ENCODE results near the gene THOC5. TPM values are rescaled to one million over a fixed set of nuclear protein-coding genes. Genes with fewer than 3 reads are reported as not detected.

THOC5 gene
- total RNA-seq, 2 donors from 2014 or later, result 19.9 to 33.5 TPM

DNA sequence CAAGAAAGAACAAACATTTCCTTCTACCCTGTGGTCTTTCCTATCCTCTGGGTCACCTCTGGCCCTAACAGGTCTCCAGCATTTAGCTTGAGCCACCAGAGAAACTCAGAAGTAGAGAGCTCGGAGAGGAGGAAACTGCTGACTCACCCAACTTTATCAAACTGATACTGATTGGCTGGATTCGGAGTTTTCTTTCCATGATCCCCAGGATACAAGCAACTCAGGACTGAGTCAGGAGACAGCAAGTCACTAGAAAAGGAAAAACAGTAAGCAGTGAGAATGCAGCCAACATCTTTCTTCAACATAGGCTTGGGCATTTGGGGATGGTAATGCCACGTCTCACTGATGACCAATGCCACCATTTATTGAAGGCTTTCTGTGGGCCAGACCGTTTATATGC, 32.7 kb downstream of the THOC5 start:
- Histone ChIP-seq H3K27ac (no peak overlapping the region), H3K4me1 (no peaks in the 10 kb centered on the region), H3K9me3 (no peaks in the 10 kb centered on the region), H3K36me3 (peaks cover 9% of the 10 kb centered on the region), H3K4me3 (no peak overlapping the region), H3K27me3 (no peaks in the 10 kb centered on the region), H3K9ac (ENCODE audit: low read depth in 2 of 2, low read length in 2 of 2) (no peak overlapping the region)
- TF ChIP-seq, protein P1, sequence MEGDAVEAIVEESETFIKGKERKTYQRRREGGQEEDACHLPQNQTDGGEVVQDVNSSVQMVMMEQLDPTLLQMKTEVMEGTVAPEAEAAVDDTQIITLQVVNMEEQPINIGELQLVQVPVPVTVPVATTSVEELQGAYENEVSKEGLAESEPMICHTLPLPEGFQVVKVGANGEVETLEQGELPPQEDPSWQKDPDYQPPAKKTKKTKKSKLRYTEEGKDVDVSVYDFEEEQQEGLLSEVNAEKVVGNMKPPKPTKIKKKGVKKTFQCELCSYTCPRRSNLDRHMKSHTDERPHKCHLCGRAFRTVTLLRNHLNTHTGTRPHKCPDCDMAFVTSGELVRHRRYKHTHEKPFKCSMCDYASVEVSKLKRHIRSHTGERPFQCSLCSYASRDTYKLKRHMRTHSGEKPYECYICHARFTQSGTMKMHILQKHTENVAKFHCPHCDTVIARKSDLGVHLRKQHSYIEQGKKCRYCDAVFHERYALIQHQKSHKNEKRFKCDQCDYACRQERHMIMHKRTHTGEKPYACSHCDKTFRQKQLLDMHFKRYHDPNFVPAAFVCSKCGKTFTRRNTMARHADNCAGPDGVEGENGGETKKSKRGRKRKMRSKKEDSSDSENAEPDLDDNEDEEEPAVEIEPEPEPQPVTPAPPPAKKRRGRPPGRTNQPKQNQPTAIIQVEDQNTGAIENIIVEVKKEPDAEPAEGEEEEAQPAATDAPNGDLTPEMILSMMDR (IDR thresholded peaks at IDR 0.05), result no peak
- intact Hi-C loops (cut with DNase I), result no loop called here
- DNase-seq, result no peak

DNA sequence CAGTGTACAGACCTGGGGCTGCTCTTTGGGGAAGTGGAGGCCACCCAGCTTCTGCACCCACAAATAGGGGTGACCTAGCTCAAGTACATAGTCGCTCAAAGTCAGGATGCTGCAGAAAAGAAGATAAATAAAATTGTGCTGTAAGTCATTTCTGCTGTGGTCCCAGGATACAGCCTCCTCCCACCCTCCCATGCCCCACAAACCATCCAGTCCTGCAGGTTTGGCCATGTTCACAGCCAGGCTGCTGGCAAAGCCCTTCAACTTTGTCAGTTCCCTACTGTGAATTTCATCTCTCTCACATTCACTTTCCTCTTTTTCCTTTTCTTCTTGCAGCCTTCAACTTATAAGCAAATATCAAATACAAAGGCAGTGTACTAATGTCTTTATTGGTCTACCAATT, 33.6 kb downstream of the THOC5 start:
- Histone ChIP-seq H3K36me3 (peaks cover 4% of the 10 kb centered on the region), H3K4me1 (no peaks in the 10 kb centered on the region), H3K27me3 (no peaks in the 10 kb centered on the region), H3K9me3 (no peaks in the 10 kb centered on the region), H3K9ac (ENCODE audit: low read depth in 2 of 2, low read length in 2 of 2) (no peak overlapping the region), H3K4me3 (no peak overlapping the region), H3K27ac (no peak overlapping the region)
- no peak for DNase-seq
- TF ChIP-seq, protein P1 (IDR thresholded peaks at IDR 0.05), result no peak
- intact Hi-C loops (cut with DNase I), result no loop called here

DNA sequence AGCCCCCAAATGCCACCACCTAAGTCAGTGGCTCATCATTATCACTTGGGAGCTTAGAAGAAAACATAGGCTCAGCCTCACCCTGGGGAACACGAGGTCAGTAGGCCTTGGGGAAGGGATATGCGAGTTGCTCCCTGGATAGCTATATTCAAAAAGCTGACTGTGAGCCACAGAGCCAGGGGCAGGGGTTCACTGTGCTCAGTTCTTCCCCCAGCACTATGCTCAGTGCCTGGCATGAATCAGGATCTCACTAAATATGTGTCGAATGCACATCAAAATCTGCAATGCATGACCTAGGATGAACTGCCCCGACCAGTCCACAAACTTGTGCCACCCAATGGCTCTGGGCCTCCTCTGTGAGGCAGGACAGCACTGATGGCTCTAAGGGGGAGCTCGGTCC, 35.1 kb downstream of the THOC5 start:
- no peaks in the 10 kb centered on the region for H3K4me1 ChIP-seq
- H3K27ac ChIP-seq, result no peak overlapping the region
- H3K9me3 ChIP-seq, result no peaks in the 10 kb centered on the region
- TF ChIP-seq, protein P1 (IDR thresholded peaks at IDR 0.05), result no peak
- intact Hi-C loops (cut with DNase I), result no loop called here
- DNase-seq, result no peak
- peaks cover 4% of the 10 kb centered on the region for H3K36me3 ChIP-seq
- H3K27me3 ChIP-seq, result no peaks in the 10 kb centered on the region
- H3K4me3 ChIP-seq, result no peak overlapping the region
- H3K9ac ChIP-seq (ENCODE audit: low read depth in 2 of 2, low read length in 2 of 2), result no peak overlapping the region

DNA sequence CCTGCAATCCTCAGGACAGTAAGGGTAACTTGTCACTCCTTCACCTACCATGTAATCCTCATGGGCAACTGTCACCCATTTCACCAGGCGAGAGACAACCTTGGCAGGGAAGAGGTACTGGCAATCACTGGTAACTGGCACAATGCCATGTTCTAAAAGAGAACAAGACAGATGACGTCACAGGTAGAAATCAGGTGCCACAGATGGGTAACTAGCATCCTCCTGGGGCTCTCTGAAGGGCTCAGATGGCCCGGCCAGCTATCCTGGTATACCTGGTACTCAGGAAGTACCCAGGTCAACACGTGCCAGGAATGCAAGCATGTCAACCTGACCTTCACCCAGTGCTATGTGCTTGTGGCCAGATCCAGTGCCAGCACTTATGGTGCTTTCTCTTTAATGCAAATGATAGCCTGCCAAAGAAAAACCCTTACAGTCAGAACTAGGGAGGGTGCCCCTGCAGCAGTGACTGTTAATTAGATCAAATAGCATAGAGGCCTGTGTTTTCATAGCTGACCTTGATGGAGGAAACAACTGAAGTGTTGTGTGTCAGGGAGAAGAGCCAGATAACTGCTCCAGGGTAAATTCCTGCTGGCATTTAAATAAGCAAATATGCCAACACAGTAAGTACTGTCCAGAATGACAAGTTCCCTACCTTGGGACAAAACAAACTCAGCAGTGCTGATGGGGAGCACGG, 36.2 kb downstream of the THOC5 start:
- peaks cover 4% of the 10 kb centered on the region for H3K36me3 ChIP-seq
- no peak overlapping the region for H3K9ac ChIP-seq (ENCODE audit: low read depth in 2 of 2, low read length in 2 of 2)
- intact Hi-C loops (cut with DNase I), result no loop called here
- no peaks in the 10 kb centered on the region for H3K27me3 ChIP-seq
- no peaks in the 10 kb centered on the region for H3K9me3 ChIP-seq
- no peaks in the 10 kb centered on the region for H3K4me1 ChIP-seq
- TF ChIP-seq, protein P1 (IDR thresholded peaks at IDR 0.05), result no peak
- no peak for DNase-seq
- no peak overlapping the region for H3K27ac ChIP-seq
- no peak overlapping the region for H3K4me3 ChIP-seq

DNA sequence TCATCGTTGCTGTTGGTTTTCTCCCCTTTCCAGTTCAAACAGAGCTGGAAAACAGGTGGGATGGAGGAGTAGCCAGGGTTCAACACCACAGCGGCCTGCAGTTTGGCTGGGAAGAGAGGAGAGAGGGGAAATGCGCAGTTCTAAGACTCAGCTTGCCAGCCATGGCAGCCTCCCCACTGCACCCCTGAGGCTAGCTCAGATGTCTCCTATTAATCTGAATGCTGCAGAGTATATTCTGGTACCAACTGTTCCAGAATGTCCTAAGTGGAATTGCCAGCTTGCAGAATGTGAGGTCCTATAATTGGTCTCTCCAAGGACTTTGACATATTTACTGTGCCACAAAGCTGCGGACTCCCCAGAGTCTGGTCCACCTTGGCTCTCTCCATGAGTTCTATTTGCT, 41.5 kb downstream of the THOC5 start:
- Histone ChIP-seq H3K4me3 (no peak overlapping the region), H3K4me1 (no peaks in the 10 kb centered on the region), H3K27ac (no peak overlapping the region), H3K9ac (ENCODE audit: low read depth in 2 of 2, low read length in 2 of 2) (no peak overlapping the region), H3K36me3 (peaks cover 7% of the 10 kb centered on the region), H3K27me3 (no peaks in the 10 kb centered on the region), H3K9me3 (no peaks in the 10 kb centered on the region)
- intact Hi-C loops (cut with DNase I), result no loop called here
- DNase-seq, result no peak
- TF ChIP-seq, protein P1 (IDR thresholded peaks at IDR 0.05), result no peak
